ENCODE results near the gene CHST11.

CHST11 gene

DNA sequence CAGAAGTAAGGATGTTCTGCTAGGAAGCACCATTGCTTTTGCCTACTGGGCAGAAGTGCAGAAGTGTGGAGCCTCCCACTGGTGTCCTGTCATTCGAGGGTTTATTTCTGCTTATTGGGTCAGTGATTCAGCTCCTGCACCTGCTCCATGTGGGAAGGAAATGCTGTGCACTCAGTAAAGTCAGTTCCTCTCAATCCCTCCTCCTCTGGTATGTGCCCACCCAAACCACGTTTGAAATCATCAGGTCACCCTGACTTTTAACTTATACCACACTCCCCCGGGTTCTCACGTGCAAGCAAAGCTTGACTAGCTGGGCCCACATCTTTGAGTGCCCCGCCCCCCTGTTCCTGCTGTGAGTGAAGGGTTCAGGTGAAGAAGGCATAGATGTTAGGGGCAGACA is 223.7 kb downstream of the CHST11 start:
- Mint-ChIP-seq H3K36me3 (no peaks in the 10 kb centered on the region), H3K4me1 (ENCODE audit: low read depth) (peaks cover 45% of the 10 kb centered on the region), H3K27me3 (no peaks in the 10 kb centered on the region), H3K27ac (peak overlapping the region; percentile 82), H3K4me3 (peak overlapping the region; percentile 28), H3K9me3 (ENCODE audit: low read depth) (no peaks in the 10 kb centered on the region)

DNA sequence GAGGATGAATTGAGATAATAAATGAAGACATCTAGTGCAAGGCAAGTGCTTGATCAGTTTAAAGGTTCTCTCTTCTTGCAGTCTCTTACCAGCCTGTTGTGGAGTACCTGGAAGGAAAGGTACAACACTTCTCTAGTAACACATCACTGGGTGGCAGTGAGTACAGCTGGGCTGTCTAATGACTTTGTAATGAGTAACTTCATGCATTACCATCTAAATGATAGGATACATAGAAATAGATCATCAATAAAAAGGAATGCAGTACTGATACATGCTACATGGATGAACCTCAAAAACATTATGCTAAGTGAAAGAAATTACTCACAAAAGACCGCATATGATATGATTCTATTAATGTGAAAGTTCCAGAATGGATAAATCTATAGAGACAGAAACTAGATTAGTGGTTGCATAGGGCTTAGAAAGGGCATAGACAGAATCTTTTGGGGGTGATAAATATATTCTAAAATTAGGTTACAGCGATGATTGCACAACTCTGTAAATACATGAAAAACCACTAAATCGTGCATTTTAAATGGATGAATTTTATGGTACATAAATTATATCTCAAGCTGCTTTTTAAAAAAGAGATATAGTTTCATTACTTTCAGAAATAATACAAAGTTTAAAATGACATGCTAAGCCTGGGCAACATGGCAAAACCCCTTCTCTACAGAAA is 224.4 kb downstream of the CHST11 start:
- no peaks in the 10 kb centered on the region for H3K36me3 Mint-ChIP-seq
- H3K27me3 Mint-ChIP-seq, result no peaks in the 10 kb centered on the region
- H3K9me3 Mint-ChIP-seq (ENCODE audit: low read depth), result no peaks in the 10 kb centered on the region
- peak overlapping the region; percentile 28 for H3K4me3 Mint-ChIP-seq
- peak overlapping the region; percentile 82 for H3K27ac Mint-ChIP-seq
- peaks cover 49% of the 10 kb centered on the region for H3K4me1 Mint-ChIP-seq (ENCODE audit: low read depth)

- no peaks in the 10 kb centered on the region for H3K36me3 Mint-ChIP-seq
- peaks cover 63% of the 10 kb centered on the region for H3K4me1 Mint-ChIP-seq (ENCODE audit: low read depth)
- H3K27ac Mint-ChIP-seq, result peak overlapping the region; percentile 89
- peak overlapping the region; percentile 83 for H3K4me3 Mint-ChIP-seq
- H3K27me3 Mint-ChIP-seq, result no peaks in the 10 kb centered on the region
- no peaks in the 10 kb centered on the region for H3K9me3 Mint-ChIP-seq (ENCODE audit: low read depth)
Measured at GRCh38 chr12:104682790-104683279, 226.1 kb downstream of the CHST11 start.

DNA sequence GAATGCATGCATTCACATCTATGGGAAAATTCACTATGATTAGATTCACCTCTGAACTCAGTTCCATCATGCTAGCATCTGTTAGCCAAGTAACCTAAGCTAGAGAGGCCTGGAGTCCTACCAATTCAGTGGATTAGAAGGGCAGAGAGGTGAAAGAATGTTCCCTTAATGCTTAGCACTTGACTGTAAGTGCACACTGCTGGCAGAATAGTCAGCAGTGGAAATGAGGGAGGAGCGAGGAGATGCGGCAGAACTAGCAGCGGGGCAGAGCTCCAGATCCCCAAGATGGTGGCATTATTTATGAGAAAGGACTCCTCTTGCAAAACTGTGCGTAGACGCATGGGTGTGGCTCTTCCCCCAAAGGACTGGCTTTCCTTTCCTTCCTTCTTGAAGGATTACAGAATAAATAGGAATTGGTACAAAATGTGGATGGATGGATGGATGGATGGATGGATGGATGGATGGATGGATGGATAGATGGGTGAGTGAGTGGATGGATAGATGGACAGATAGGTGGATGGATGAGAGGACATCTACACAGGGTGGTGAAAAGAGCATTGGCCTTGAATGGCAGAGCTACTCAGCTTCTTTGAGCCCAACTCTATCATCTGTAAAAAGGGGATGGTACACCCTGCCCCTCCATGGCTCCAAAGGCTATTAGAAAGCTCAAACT is 227.2 kb downstream of the CHST11 start:
- peak overlapping the region; percentile 20 for H3K4me3 Mint-ChIP-seq

GRCh38 chr12:104684884-104685283 is 228.1 kb downstream of the CHST11 start:
- no peaks in the 10 kb centered on the region for H3K9me3 Mint-ChIP-seq (ENCODE audit: low read depth)
- H3K36me3 Mint-ChIP-seq, result no peaks in the 10 kb centered on the region
- no peak overlapping the region for H3K27ac Mint-ChIP-seq
- H3K4me3 Mint-ChIP-seq, result no peak overlapping the region
- no peaks in the 10 kb centered on the region for H3K27me3 Mint-ChIP-seq
- H3K4me1 Mint-ChIP-seq (ENCODE audit: low read depth), result peaks cover 68% of the 10 kb centered on the region

More for the DNA sequence above, 227.2 kb downstream of the CHST11 start:
- Mint-ChIP-seq H3K36me3 (no peaks in the 10 kb centered on the region), H3K27me3 (no peaks in the 10 kb centered on the region), H3K4me1 (ENCODE audit: low read depth) (peaks cover 69% of the 10 kb centered on the region), H3K9me3 (ENCODE audit: low read depth) (no peaks in the 10 kb centered on the region), H3K27ac (no peak overlapping the region)

GRCh38 chr12:104685366-104685765 is 228.6 kb downstream of the CHST11 start:
- no peaks in the 10 kb centered on the region for H3K36me3 Mint-ChIP-seq
- no peak overlapping the region for H3K4me3 Mint-ChIP-seq
- peaks cover 63% of the 10 kb centered on the region for H3K4me1 Mint-ChIP-seq (ENCODE audit: low read depth)
- no peaks in the 10 kb centered on the region for H3K9me3 Mint-ChIP-seq (ENCODE audit: low read depth)
- H3K27me3 Mint-ChIP-seq, result no peaks in the 10 kb centered on the region
- H3K27ac Mint-ChIP-seq, result no peak overlapping the region

GRCh38 chr12:104686196-104686595 is 229.4 kb downstream of the CHST11 start:
- H3K36me3 Mint-ChIP-seq, result no peaks in the 10 kb centered on the region
- H3K4me1 Mint-ChIP-seq (ENCODE audit: low read depth), result peaks cover 59% of the 10 kb centered on the region
- no peaks in the 10 kb centered on the region for H3K27me3 Mint-ChIP-seq
- peak overlapping the region; percentile 41 for H3K27ac Mint-ChIP-seq
- no peaks in the 10 kb centered on the region for H3K9me3 Mint-ChIP-seq (ENCODE audit: low read depth)
- H3K4me3 Mint-ChIP-seq, result no peak overlapping the region

- H3K9me3 Mint-ChIP-seq (ENCODE audit: low read depth), result no peaks in the 10 kb centered on the region
- peak overlapping the region; percentile 67 for H3K4me3 Mint-ChIP-seq
- peaks cover 50% of the 10 kb centered on the region for H3K4me1 Mint-ChIP-seq (ENCODE audit: low read depth)
- H3K27me3 Mint-ChIP-seq, result no peaks in the 10 kb centered on the region
- no peaks in the 10 kb centered on the region for H3K36me3 Mint-ChIP-seq
- H3K27ac Mint-ChIP-seq, result peak overlapping the region; percentile 70
Measured at GRCh38 chr12:104687823-104688573, 231.2 kb downstream of the CHST11 start.

- no peak overlapping the region for H3K4me3 Mint-ChIP-seq
- no peaks in the 10 kb centered on the region for H3K27me3 Mint-ChIP-seq
- no peaks in the 10 kb centered on the region for H3K36me3 Mint-ChIP-seq
- no peaks in the 10 kb centered on the region for H3K9me3 Mint-ChIP-seq (ENCODE audit: low read depth)
- peaks cover 53% of the 10 kb centered on the region for H3K4me1 Mint-ChIP-seq (ENCODE audit: low read depth)
- no peak overlapping the region for H3K27ac Mint-ChIP-seq
Measured at GRCh38 chr12:104689635-104690034, 232.9 kb downstream of the CHST11 start.

DNA sequence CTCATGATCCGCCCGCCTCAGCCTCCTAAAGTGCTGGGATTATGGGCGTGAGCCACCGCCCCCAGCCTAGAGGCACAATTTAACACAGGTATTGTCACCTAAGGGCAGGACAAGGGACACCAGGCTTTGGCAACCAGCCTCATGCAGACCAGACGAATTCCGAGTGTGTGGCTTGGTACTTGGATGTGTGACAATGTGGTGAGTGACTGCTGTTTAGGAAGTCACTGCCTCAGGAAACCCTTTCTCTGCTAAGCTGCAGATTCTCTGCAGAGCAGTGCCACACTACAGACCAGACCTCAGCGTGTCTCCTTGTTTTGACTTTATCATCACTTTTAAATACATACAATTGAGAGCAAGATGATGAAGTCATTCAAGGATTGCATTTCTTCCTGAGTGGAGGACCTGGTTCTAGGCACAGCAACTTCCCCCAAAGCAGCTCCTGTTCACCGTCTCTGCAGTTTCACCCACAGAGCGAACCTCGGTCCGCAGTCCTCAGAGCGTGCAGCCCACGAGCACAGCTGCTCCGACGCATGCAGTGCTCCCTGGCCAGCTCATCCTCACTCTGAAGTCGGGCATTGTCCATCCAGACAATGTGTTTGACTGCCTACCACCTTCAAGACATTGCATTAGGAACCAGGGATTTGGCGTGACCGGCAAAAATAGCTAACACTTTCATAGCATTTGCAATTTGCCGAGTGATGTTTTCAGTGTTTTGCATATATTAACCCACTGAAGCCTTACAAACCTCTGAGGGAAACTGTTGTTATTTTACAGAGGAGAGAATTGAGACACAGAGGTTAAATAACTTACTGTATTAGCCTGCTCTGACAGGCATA is 235.2 kb downstream of the CHST11 start:
- Mint-ChIP-seq H3K4me3 (no peak overlapping the region), H3K27me3 (no peaks in the 10 kb centered on the region), H3K27ac (no peak overlapping the region), H3K36me3 (no peaks in the 10 kb centered on the region), H3K9me3 (ENCODE audit: low read depth) (no peaks in the 10 kb centered on the region), H3K4me1 (ENCODE audit: low read depth) (peaks cover 60% of the 10 kb centered on the region)

DNA sequence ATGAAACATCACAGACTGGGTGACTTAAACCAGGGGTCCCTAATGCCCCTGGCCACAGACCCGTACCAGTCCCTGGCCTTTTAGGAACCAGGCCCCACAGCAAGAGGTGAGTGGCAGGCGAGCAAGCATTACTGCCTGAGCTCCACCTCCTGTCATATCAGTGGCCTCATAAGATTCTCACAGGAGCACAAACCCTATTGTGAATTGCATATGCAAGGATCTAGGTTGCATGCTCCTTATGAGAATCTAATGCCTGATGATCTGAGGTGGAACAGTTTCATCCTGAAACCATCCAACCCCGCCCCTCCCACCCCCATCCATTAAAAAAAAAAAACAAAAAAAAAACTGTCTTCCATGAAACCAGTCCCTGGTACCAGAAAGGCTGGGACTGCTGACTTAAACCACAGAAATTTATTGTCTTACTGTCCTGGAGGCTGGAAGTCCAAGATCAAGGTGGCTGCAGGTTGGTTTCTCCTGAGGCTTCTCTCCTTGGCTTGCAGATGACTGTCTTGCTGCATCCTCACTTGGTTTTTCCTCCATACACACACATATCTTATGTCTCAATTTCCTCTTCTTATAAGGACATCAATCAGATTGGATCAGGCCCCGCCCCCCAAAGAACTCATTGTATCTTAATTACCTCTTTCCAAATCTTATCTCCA is 235.9 kb downstream of the CHST11 start:
- Mint-ChIP-seq H3K9me3 (ENCODE audit: low read depth) (no peaks in the 10 kb centered on the region), H3K4me3 (no peak overlapping the region), H3K4me1 (ENCODE audit: low read depth) (peaks cover 58% of the 10 kb centered on the region), H3K36me3 (no peaks in the 10 kb centered on the region), H3K27me3 (no peaks in the 10 kb centered on the region), H3K27ac (peak overlapping the region; percentile 28)

- Mint-ChIP-seq H3K36me3 (peaks cover 2% of the 10 kb centered on the region), H3K4me3 (no peak overlapping the region), H3K27me3 (no peaks in the 10 kb centered on the region), H3K27ac (peak overlapping the region; percentile 50), H3K4me1 (ENCODE audit: low read depth) (peaks cover 57% of the 10 kb centered on the region), H3K9me3 (ENCODE audit: low read depth) (no peaks in the 10 kb centered on the region)
Measured at GRCh38 chr12:104693493-104693892, 236.7 kb downstream of the CHST11 start.

DNA sequence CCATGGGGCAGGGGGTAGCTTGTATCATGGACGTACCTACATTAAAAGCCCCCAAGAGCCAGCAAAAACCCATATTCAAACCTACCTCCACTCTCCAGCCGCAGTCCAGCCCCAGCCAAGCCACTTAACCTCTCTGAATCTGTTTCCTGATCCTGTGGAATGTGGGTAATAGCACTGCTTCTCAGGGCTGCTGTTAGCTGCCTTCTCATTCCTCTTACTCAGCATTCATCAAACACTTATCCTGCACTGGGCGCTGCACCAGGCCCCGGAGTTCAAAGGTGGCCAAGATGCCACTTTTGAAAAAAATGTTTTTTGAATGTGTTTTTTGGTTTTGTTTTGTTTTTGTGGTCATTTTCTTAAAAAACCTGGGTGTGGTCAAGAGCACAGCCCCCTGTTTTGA is 237.4 kb downstream of the CHST11 start:
- peaks cover 54% of the 10 kb centered on the region for H3K4me1 Mint-ChIP-seq (ENCODE audit: low read depth)
- no peak overlapping the region for H3K4me3 Mint-ChIP-seq
- H3K27me3 Mint-ChIP-seq, result no peaks in the 10 kb centered on the region

GRCh38 chr12:104694711-104695110 is 238.0 kb downstream of the CHST11 start:
- no peak overlapping the region for H3K4me3 Mint-ChIP-seq
- H3K27me3 Mint-ChIP-seq, result no peaks in the 10 kb centered on the region
- H3K36me3 Mint-ChIP-seq, result peaks cover 2% of the 10 kb centered on the region

More for the DNA sequence above, 237.4 kb downstream of the CHST11 start:
- no peaks in the 10 kb centered on the region for H3K9me3 Mint-ChIP-seq (ENCODE audit: low read depth)
- peaks cover 2% of the 10 kb centered on the region for H3K36me3 Mint-ChIP-seq
- H3K27ac Mint-ChIP-seq, result peak overlapping the region; percentile 19

More at GRCh38 chr12:104694711-104695110, 238.0 kb downstream of the CHST11 start:
- H3K9me3 Mint-ChIP-seq (ENCODE audit: low read depth), result no peaks in the 10 kb centered on the region
- H3K4me1 Mint-ChIP-seq (ENCODE audit: low read depth), result peaks cover 57% of the 10 kb centered on the region
- peak overlapping the region; percentile 87 for H3K27ac Mint-ChIP-seq

Data from activated naive CD8-positive, alpha-beta T cell (primary cell).